Measurements from ENCODE around the gene SLC16A14.

SLC16A14 gene

DNA sequence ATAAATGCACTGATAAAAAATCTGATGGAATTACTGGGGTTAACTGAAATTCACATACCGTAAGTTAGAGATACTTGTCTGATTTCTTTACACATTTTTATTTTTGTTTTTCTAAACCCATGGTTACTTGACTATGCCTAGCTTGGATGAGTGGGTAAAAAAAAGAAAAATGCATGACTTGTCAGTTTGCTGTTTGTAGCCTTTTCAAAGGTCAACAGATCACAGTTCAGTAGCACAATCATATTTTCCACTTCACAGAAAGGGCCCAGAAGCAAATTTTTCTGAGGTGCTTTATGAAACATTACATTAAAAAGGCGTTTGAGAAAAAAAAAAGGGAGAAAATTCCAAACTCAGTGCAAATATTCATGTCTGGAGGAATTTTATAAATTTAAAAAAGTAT, 16.4 kb downstream of the SLC16A14 start:
- TF ChIP-seq, protein P1, sequence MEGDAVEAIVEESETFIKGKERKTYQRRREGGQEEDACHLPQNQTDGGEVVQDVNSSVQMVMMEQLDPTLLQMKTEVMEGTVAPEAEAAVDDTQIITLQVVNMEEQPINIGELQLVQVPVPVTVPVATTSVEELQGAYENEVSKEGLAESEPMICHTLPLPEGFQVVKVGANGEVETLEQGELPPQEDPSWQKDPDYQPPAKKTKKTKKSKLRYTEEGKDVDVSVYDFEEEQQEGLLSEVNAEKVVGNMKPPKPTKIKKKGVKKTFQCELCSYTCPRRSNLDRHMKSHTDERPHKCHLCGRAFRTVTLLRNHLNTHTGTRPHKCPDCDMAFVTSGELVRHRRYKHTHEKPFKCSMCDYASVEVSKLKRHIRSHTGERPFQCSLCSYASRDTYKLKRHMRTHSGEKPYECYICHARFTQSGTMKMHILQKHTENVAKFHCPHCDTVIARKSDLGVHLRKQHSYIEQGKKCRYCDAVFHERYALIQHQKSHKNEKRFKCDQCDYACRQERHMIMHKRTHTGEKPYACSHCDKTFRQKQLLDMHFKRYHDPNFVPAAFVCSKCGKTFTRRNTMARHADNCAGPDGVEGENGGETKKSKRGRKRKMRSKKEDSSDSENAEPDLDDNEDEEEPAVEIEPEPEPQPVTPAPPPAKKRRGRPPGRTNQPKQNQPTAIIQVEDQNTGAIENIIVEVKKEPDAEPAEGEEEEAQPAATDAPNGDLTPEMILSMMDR (IDR thresholded peaks at IDR 0.05; ENCODE audit: insufficient read depth, low read length), result no peak
- TF ChIP-seq POLR2AphosphoS5 (IDR thresholded peaks at IDR 0.05; ENCODE audit: low read depth) (no peak), GABPA (IDR thresholded peaks at IDR 0.05; ENCODE audit: low read depth) (no peak), SPI1 (IDR thresholded peaks at IDR 0.05; ENCODE audit: borderline replicate concordance, low read depth) (no peak)
- TF ChIP-seq, protein P2, sequence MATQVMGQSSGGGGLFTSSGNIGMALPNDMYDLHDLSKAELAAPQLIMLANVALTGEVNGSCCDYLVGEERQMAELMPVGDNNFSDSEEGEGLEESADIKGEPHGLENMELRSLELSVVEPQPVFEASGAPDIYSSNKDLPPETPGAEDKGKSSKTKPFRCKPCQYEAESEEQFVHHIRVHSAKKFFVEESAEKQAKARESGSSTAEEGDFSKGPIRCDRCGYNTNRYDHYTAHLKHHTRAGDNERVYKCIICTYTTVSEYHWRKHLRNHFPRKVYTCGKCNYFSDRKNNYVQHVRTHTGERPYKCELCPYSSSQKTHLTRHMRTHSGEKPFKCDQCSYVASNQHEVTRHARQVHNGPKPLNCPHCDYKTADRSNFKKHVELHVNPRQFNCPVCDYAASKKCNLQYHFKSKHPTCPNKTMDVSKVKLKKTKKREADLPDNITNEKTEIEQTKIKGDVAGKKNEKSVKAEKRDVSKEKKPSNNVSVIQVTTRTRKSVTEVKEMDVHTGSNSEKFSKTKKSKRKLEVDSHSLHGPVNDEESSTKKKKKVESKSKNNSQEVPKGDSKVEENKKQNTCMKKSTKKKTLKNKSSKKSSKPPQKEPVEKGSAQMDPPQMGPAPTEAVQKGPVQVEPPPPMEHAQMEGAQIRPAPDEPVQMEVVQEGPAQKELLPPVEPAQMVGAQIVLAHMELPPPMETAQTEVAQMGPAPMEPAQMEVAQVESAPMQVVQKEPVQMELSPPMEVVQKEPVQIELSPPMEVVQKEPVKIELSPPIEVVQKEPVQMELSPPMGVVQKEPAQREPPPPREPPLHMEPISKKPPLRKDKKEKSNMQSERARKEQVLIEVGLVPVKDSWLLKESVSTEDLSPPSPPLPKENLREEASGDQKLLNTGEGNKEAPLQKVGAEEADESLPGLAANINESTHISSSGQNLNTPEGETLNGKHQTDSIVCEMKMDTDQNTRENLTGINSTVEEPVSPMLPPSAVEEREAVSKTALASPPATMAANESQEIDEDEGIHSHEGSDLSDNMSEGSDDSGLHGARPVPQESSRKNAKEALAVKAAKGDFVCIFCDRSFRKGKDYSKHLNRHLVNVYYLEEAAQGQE (IDR thresholded peaks at IDR 0.05; ENCODE audit: insufficient replicate concordance, low read depth), result no peak
- Histone ChIP-seq H3K27me3 (ENCODE audit: insufficient read depth, poor library complexity, severe bottlenecking) (no peaks in the 10 kb centered on the region), H3K27ac (replicated peaks) (no peak overlapping the region), H3K4me3 (replicated peaks; ENCODE audit: insufficient read depth, low read length) (no peak overlapping the region)
- no peak for DNase-seq (ENCODE audit: low read depth in 1 of 2, low spot score in 1 of 2)

DNA sequence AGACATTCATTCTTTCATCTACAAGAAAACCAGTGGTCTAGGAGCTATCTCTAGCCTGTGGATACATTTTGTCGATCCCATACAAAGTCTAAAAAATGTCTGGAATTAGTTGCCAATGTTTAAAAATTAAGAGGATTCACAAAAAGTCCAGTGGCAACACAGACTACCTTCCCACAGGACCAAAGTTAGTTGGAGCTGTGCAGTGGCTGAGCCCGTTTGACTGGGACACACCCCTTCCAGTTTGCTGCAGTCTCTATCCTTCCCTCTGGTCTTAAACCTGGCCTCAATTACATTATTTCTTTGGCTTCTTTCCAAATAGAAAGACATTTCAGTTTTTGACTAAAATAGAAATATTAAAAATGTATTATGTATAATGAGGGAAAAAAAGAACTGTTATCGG, 18.6 kb downstream of the SLC16A14 start:
- Histone ChIP-seq H3K27ac (replicated peaks) (no peak overlapping the region), H3K27me3 (ENCODE audit: insufficient read depth, poor library complexity, severe bottlenecking) (no peaks in the 10 kb centered on the region), H3K4me3 (replicated peaks; ENCODE audit: insufficient read depth, low read length) (no peak overlapping the region)
- no peak for TF ChIP-seq SPI1 (IDR thresholded peaks at IDR 0.05; ENCODE audit: borderline replicate concordance, low read depth)
- TF ChIP-seq, protein P2 (IDR thresholded peaks at IDR 0.05; ENCODE audit: insufficient replicate concordance, low read depth), result no peak
- DNase-seq (ENCODE audit: low read depth in 1 of 2, low spot score in 1 of 2), result no peak

DNA sequence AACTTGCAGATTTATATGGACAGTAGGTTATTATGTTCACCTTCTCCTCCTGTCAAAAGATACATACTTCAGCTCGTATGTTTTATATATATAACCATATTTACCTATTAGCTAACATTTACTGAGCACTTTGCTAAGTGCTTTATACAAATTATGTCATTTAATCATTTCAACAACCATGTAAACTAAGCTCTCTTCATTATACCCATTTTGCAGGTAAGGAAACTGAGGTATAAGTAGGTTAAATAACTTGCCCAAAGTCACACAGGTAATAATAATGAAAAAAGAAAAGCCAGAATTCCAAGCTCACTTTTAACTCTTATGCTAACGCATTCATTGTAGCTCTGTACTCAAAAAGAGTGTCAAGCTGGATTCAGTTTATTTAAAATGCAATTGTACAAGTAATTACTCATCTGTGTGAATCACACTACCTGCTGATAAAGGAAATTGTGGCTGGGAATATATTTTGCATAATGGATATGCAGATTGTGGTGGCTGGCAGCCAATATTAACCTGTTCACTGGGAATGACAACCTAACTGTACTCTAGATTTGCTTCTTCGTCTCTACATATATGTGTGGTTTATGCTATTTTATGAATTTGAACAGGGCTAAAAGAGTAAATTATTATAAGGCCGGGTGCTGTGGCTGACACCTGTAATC, 20.6 kb downstream of the SLC16A14 start:
- H3K27ac ChIP-seq (replicated peaks), result no peak overlapping the region
- no peaks in the 10 kb centered on the region for H3K27me3 ChIP-seq (ENCODE audit: insufficient read depth, poor library complexity, severe bottlenecking)
- no peak overlapping the region for H3K4me3 ChIP-seq (replicated peaks; ENCODE audit: insufficient read depth, low read length)
- TF ChIP-seq, protein P1 (IDR thresholded peaks at IDR 0.05; ENCODE audit: insufficient read depth, low read length), result no peak
- no peak for TF ChIP-seq POLR2AphosphoS5 (IDR thresholded peaks at IDR 0.05; ENCODE audit: low read depth)
- TF ChIP-seq, protein P2 (IDR thresholded peaks at IDR 0.05; ENCODE audit: insufficient replicate concordance, low read depth), result no peak
- TF ChIP-seq GABPA (IDR thresholded peaks at IDR 0.05; ENCODE audit: low read depth), result no peak
- TF ChIP-seq SPI1 (IDR thresholded peaks at IDR 0.05; ENCODE audit: borderline replicate concordance, low read depth), result no peak
- DNase-seq (ENCODE audit: low read depth in 1 of 2, low spot score in 1 of 2), result no peak

All from HL-60 (cell line).